NCI-H187 treated with DMSO at 0.1 percent for 48 hours (cell line): Measurements from ENCODE around the gene KCNK17.

ENCODE experiments used
- DNase-seq: peaks from one replicate; lab custom pipeline; 2025; lab: John Stamatoyannopoulos, UW

Gene KCNK17

GRCh38 chr6:39335780-39336545 is 21.7 kb upstream of the KCNK17 start:
- DNase-seq = no peak

GRCh38 chr6:39333644-39334438 is 19.6 kb upstream of the KCNK17 start:
- no peak for DNase-seq

GRCh38 chr6:39330476-39330875 is 16.3 kb upstream of the KCNK17 start:
- DNase-seq = no peak

- DNase-seq = no peak
Measured at GRCh38 chr6:39330057-39330456, 15.8 kb upstream of the KCNK17 start.

- no peak for DNase-seq
Measured at GRCh38 chr6:39328066-39328465, 13.8 kb upstream of the KCNK17 start.

GRCh38 chr6:39327507-39327906 is 13.3 kb upstream of the KCNK17 start:
- no peak for DNase-seq

GRCh38 chr6:39322306-39322850 is 8.2 kb upstream of the KCNK17 start, which contains the start of gene KCNK16:
Gene KCNK16 (minus strand): TSS chr6:39322702. CDS start chr6:39322540, 162 bp downstream.
- DNase-seq = no peak

- no peak for DNase-seq
Measured at GRCh38 chr6:39321761-39322160, 7.5 kb upstream of the KCNK17 start.

GRCh38 chr6:39320363-39320984 is 6.3 kb upstream of the KCNK17 start:
- DNase-seq = no peak

- no peak for DNase-seq
Measured at GRCh38 chr6:39319621-39320362, 5.6 kb upstream of the KCNK17 start.

GRCh38 chr6:39317256-39317655 is 3.0 kb upstream of the KCNK17 start:
- no peak for DNase-seq

- DNase-seq = no peak
Measured at GRCh38 chr6:39313526-39314272, 520 bp downstream of the KCNK17 start.

GRCh38 chr6:39312912-39313525 is 1.2 kb downstream of the KCNK17 start:
- no peak for DNase-seq

- DNase-seq = no peak
Measured at GRCh38 chr6:39310542-39310941, 3.7 kb downstream of the KCNK17 start.

- peak; percentile 42 for DNase-seq
Measured at GRCh38 chr6:39309942-39310531, 4.2 kb downstream of the KCNK17 start.

- DNase-seq = no peak
Measured at GRCh38 chr6:39307462-39307861, 6.8 kb downstream of the KCNK17 start.

- DNase-seq = no peak
Measured at GRCh38 chr6:39304951-39305350, 9.3 kb downstream of the KCNK17 start.

GRCh38 chr6:39303425-39304153 is 10.6 kb downstream of the KCNK17 start:
- no peak for DNase-seq

GRCh38 chr6:39302669-39303424 is 11.4 kb downstream of the KCNK17 start:
- peak; percentile 32 for DNase-seq
